Ishikawa (cell line): ENCODE measurements around the gene CSN1S1.

Experiments
- CEBPB ChIP-seq: IDR thresholded peaks from 2 replicates; pipeline ENCODE4 v1.6.1; 2012
- CREB1 ChIP-seq: IDR thresholded peaks from 2 replicates; pipeline ENCODE4 v1.6.1; 2012; ENCODE audit warnings: low read depth
- EGR1 ChIP-seq: IDR thresholded peaks from 2 replicates; pipeline ENCODE4 v1.6.1; 2012
- EP300 ChIP-seq: IDR thresholded peaks from 2 replicates; pipeline ENCODE4 v1.6.1; 2012; ENCODE audit warnings: borderline replicate concordance
- FOXM1 ChIP-seq: IDR thresholded peaks from 2 replicates; pipeline ENCODE4 v1.6.1; 2012; ENCODE audit warnings: low read depth, borderline replicate concordance
- NFIC ChIP-seq: IDR thresholded peaks from 2 replicates; pipeline ENCODE4 v1.6.1; 2012
- RAD21 ChIP-seq: IDR thresholded peaks from 2 replicates; pipeline ENCODE4 v1.6.1; 2012; ENCODE audit warnings: low read depth
- REST ChIP-seq: IDR thresholded peaks from 2 replicates; pipeline ENCODE4 v1.6.1; 2012; ENCODE audit warnings: low read depth, mild to moderate bottlenecking
- TAF1 ChIP-seq: IDR thresholded peaks from 2 replicates; pipeline ENCODE4 v1.6.1; 2012; ENCODE audit warnings: low read depth, mild to moderate bottlenecking
- TEAD4 ChIP-seq: IDR thresholded peaks from 2 replicates; pipeline ENCODE4 v1.6.1; 2012
- USF1 ChIP-seq: IDR thresholded peaks from 2 replicates; pipeline ENCODE4 v1.6.1; 2012
- YY1 ChIP-seq: IDR thresholded peaks from 2 replicates; pipeline ENCODE4 v1.6.1; 2012; ENCODE audit warnings: low read depth
- ZBTB7A ChIP-seq: IDR thresholded peaks from 2 replicates; pipeline ENCODE4 v1.6.1; 2012; ENCODE audit warnings: low read depth
- TF ChIP-seq, protein P1 (sequence below): IDR thresholded peaks from 2 replicates; pipeline ENCODE4 v1.6.1; 2012

DNA sequence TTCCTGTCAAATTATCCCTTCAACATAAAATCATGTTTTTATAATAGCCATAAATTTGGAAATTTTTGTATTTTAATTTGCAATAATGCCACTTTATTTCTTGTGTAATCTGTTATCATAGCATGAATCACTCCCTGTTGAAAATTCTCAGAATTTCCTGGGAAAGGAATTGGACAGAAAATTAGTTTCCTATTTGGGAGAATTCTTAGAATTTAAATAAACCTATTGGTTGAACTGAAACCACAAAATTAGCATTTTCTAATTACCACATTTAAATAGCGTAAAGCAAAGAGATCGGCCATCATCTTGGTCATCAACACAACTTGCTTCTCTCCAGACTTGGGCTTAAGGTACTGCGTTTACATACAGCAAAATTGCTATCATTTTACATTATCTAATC is at the start of gene CSN1S1:
- TF ChIP-seq TAF1 (no peak), USF1 (no peak), ZBTB7A (no peak), CEBPB (no peak), NFIC (no peak), CREB1 (no peak), RAD21 (no peak), EGR1 (no peak), REST (no peak), EP300 (no peak), TEAD4 (no peak), FOXM1 (no peak), YY1 (no peak)
- TF ChIP-seq, protein P1, sequence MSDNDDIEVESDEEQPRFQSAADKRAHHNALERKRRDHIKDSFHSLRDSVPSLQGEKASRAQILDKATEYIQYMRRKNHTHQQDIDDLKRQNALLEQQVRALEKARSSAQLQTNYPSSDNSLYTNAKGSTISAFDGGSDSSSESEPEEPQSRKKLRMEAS: no peak
